Measurements from ENCODE around the gene POLR2M.

DNA sequence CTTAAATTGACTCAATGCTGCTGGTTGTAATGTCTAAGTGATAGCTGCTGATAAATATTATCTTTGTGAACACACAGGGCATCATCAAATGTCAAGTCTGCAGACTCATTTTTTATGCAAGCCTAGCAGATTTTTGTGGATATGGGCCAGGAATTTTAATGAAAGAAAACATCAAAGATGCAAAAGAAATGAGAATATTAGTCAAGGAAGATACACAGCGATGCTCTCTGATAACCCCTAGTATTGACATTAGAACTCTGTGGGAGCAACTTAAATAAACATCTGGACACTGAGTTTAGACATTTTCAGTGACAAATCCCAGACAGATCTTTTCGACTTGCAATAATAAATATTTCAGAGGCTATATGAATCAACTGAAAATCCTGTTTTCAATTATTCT, 28.3 kb downstream of the POLR2M start:
- TF ChIP-seq, protein P1, sequence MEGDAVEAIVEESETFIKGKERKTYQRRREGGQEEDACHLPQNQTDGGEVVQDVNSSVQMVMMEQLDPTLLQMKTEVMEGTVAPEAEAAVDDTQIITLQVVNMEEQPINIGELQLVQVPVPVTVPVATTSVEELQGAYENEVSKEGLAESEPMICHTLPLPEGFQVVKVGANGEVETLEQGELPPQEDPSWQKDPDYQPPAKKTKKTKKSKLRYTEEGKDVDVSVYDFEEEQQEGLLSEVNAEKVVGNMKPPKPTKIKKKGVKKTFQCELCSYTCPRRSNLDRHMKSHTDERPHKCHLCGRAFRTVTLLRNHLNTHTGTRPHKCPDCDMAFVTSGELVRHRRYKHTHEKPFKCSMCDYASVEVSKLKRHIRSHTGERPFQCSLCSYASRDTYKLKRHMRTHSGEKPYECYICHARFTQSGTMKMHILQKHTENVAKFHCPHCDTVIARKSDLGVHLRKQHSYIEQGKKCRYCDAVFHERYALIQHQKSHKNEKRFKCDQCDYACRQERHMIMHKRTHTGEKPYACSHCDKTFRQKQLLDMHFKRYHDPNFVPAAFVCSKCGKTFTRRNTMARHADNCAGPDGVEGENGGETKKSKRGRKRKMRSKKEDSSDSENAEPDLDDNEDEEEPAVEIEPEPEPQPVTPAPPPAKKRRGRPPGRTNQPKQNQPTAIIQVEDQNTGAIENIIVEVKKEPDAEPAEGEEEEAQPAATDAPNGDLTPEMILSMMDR (IDR thresholded peaks at IDR 0.05; ENCODE audit: insufficient read depth, low read length, poor library complexity, severe bottlenecking), result no peak
- TF ChIP-seq EZH2phosphoT487 (conservative IDR thresholded peaks at IDR 0.05; ENCODE audit: low read length), result no peak

All from SU-DHL-6 (cell line).